DMS79 (cell line): Measurements from ENCODE around the gene CRACR2B.

Experiments used
- DNase-seq: peaks from one replicate; lab custom pipeline; 2025; lab: John Stamatoyannopoulos, UW

The CRACR2B gene

GRCh38 chr11:811446-812245 is 16.1 kb upstream of the CRACR2B start:
- DNase-seq = no peak

GRCh38 chr11:812390-812789 is 15.3 kb upstream of the CRACR2B start:
- DNase-seq = no peak

- no peak for DNase-seq
Observed at GRCh38 chr11:813072-813455, 14.7 kb upstream of the CRACR2B start.

GRCh38 chr11:813456-814096 is 14.1 kb upstream of the CRACR2B start:
- DNase-seq = no peak

GRCh38 chr11:815675-816432 is 11.9 kb upstream of the CRACR2B start:
- no peak for DNase-seq

GRCh38 chr11:816433-816779 is 11.3 kb upstream of the CRACR2B start:
- no peak for DNase-seq

DNA sequence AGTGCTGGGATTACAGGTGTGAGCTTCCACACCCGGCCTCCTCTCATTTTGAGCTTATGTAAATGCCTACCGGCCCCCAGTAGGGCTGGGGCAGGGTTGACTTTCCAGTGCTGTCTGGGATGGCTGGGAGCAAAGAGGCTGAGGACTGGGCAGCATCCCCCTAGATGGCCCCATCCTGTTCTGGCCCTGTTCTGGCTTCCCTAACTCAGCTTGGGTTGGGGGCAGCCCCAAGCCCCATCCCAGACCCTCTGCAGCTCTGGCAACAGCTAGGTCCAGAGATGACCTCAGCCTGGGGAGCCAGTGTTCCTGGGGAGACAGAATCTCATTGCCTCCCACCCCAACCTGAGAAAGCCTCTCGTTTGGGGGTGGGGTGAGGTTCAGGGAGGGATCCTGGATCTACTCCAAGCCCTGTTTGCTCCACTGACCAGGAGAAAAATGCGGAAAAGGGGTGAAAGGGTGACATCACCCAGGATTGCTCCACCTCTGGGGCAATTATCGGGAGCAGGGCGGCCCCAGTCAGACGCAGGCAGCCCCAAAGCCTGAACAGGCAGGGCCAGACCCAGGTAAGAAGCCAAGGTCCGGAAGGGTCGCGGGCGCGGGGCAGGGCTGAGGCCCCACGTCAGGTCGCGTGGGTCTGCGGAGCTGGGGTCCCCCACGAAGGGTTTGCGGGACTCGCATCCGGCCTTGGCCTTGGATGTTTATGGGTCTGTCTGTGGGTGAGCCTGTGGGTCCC is 9.2 kb upstream of the CRACR2B start, which contains the start of gene PNPLA2:
PNPLA2 (plus strand) TSS at position 519 of the 733 bp plus-strand sequence. CDS start 805 bp downstream, outside the sequence.
- no peak for DNase-seq

DNA sequence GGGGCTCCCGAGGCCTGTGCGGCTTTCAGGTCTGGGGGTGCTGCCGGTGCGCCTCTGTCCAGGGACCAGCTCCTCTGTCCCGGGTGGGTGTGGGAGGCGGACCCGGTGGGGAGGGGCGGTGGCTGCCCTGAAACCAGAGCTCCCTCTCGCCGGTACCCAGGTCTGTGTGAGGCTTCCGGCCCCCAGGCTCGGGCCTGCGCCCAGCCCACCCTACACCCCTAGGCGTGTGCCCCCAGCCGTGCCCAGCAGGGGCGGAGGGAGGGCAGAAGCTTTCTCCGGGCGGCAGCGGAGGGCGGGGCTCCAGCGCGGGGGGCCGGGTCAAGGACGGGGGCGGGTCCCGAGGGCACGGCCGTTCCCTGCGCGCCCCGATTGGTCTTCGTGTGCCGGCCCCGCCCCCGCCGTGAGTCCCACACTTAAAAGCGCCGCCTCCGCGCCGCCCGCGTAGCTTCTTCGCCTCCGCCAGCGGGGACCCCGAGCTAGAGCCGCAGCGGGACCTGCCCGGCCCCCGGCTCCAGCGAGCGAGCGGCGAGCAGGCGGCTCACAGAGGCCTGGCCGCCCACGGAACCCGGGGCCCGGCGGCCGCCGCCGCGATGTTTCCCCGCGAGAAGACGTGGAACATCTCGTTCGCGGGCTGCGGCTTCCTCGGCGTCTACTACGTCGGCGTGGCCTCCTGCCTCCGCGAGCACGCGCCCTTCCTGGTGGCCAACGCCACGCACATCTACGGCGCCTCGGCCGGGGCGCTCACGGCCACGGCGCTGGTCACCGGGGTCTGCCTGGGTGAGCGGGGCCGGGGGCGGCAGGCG is 8.4 kb upstream of the CRACR2B start:
- DNase-seq = peak; percentile 27

- peak; percentile 17 for DNase-seq
Observed at GRCh38 chr11:819943-820649, 7.6 kb upstream of the CRACR2B start.

DNA sequence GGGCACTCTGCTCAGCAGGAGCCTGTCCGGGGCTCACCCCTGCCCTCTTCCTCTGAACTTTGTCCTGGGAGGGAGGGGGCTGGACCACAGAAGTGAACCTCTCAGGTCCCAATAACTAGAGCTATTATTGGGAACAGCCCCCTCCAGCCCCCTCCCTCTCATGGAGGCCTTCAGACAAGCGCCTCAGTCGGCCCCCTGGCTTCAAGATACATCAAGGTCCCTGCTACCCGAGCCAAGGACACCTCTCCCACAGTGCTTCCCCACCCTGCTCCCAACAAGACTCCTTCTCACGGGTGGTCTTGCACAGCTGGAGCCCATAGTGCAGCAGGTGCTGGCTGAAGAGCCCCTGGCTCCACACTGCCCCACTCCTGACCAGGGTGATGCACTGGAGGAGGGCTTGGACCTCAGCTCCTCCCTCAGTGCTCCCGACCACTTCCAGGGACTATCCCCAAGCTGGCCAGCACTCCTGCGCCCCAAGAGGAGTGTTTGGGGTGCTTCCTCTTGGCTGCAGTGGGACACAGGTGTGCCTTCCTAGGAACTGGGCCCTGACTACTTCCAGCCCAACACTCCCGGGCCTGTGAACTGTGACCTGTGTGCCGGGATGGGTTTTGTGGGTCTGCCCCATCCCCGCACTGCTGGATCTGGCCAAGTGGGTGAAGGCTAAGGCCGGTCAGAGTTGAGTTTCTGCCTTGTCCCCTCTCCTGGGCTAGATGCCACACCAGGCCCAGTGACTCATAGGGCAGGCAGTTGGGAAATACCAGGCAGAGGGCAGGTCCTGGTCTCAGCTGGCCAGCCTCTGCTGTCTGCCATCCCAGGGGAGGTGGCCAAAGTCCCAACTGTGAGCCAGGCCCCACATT is 6.8 kb upstream of the CRACR2B start:
- no peak for DNase-seq

GRCh38 chr11:821512-822371 is 6.0 kb upstream of the CRACR2B start:
- DNase-seq = no peak

DNA sequence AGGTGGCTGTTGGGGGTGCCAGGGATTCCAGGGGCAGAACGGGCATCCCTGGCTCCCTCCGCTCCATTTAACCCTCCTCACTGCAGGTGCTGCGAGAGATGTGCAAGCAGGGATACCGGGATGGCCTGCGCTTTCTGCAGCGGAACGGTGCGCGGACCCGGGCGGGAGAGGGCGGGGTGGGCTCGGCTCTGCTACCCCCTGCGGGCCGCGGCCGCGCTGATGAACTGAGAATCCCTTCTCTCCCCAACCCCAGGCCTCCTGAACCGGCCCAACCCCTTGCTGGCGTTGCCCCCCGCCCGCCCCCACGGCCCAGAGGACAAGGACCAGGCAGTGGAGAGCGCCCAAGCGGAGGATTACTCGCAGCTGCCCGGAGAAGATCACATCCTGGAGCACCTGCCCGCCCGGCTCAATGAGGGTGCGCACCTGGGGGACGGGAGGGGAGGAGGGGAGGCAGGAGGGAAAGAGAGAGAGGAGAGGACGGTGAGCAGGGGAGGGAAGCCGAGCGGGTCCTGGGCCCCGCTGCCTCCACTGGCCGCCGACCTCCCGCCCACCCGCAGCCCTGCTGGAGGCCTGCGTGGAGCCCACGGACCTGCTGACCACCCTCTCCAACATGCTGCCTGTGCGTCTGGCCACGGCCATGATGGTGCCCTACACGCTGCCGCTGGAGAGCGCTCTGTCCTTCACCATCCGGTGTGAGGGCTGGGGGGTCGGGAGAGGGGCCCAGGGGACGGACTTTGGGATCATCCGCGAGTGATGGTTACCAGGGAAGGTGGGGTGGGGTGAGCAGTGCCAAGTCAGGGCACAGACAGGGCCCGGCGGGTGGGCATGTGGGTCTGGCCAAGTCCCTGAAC is 4.1 kb upstream of the CRACR2B start:
- no peak for DNase-seq

GRCh38 chr11:824292-824880 is 3.3 kb upstream of the CRACR2B start:
- peak; percentile 48 for DNase-seq

DNA sequence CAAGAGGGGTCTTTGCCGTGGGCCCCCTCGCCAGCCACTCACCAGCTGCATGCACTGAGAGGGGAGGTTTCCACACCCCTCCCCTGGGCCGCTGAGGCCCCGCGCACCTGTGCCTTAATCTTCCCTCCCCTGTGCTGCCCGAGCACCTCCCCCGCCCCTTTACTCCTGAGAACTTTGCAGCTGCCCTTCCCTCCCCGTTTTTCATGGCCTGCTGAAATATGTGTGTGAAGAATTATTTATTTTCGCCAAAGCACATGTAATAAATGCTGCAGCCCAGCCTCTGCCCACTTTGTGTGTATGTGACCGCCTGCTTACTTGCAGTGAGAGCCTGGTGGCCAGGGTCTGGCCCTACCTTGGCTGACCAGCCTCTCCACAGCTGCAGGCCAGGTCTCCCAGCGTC is 2.8 kb upstream of the CRACR2B start:
- DNase-seq = no peak

DNA sequence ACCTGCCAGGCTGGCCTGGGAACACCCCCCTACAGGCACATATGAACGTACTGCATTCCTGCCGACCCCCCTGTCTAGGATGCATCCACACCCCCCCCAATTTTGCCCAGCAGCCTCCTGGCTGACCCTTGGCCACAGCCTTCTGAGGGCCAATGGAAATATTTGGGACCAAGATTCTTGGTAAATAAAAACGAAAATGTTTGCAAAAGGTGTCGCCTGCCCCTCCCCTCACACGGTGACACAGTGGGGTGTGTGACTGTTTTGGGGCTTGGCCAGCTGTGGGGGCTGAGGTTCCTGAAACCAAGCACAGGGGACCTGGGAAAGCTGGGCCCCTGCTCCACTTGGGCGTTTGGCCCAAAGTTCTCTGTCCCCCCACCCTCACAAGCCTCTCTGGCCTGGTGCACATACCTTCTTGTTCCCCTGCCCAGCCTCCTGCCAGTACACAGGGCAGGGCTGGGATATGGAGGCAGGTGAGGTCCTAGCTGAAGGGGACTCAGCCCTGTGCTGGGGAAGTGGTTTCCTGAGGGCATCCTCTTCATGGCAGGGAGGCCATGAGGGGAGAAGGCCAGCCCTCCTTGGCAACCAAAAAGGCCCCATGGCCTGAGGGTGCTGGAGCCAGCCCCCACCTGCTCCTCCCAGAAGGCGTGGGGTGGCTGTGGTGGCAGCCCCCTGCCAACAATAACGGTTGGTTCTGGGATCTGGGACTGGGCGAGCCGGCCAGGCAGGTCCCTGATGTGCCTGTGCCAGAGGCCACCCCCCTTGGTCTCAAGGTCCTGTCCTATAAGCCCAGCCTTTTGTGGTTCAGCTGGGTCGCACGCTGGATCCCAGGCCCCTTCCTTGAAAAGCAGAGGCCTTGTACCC is 2.1 kb upstream of the CRACR2B start:
- no peak for DNase-seq

- no peak for DNase-seq
Observed at GRCh38 chr11:826227-826621, 1.5 kb upstream of the CRACR2B start.

GRCh38 chr11:826836-827145 is 928 bp upstream of the CRACR2B start:
- DNase-seq = no peak
